Psoas muscle (tissue), 8 donors: Measurements from ENCODE around the gene WDR74. TPM values are rescaled to one million over a fixed set of nuclear protein-coding genes. Genes with fewer than 3 reads are reported as not detected.
A peak's percentile ranks its signal among the peaks of the same experiment; 100 is the strongest.

Source experiments
- ATAC-seq, 4 donors: fragments of 200-7000 bp; cut with Tn5 transposase; one replicate each; pipeline ENCODE4 v1.9.1; 2020; ENCODE audit warnings: moderate library complexity in 3 of 4, mild to moderate bottlenecking in 2 of 4
- DNase-seq, 2 donors: peaks; one replicate each; pipeline ENCODE4 v3.0.0-alpha.2; 2020
- H3K27ac ChIP-seq: fragments of 200-600 bp; one replicate; pipeline ENCODE4 v1.8.0; 2022
- H3K27me3 ChIP-seq, 3 donors: fragments of 200-600 bp in 1 of 3; one replicate each; pipeline versions ENCODE4 v1.6.1 to v1.8.0; 2013 to 2022; ENCODE audit warnings: low read length in 2 of 3, mild to moderate bottlenecking in 2 of 3, moderate library complexity in 1 of 3; ENCODE audit not compliant: insufficient read depth in 3 of 3
- H3K36me3 ChIP-seq, 2 donors: fragments of 200-600 bp in 1 of 2; one replicate each; pipeline versions ENCODE4 v1.6.1 to v1.8.0; 2013 to 2022; ENCODE audit warnings: low read depth in 1 of 2, mild to moderate bottlenecking in 1 of 2, moderate library complexity in 1 of 2; ENCODE audit not compliant: insufficient read depth in 1 of 2
- H3K4me1 ChIP-seq: fragments of 200-600 bp; one replicate; pipeline ENCODE4 v1.8.0; 2022
- H3K4me3 ChIP-seq: fragments of 200-600 bp; one replicate; pipeline ENCODE4 v1.8.0; 2022; ENCODE audit warnings: mild to moderate bottlenecking
- H3K9me3 ChIP-seq: fragments of 200-600 bp; one replicate; pipeline ENCODE4 v1.8.0; 2022
- CTCF ChIP-seq: fragments of 200-600 bp; IDR thresholded peaks from one replicate; pipeline ENCODE4 v1.8.0; 2022; ENCODE audit warnings: antibody characterized with exemption
- WGBS, 3 donors: extraction: QIAGEN DNeasy Blood & Tissue Kit; methylation state at CpG; one replicate each; pipeline versions ENCODE4 v1.1.6 to v1.1.7; 2013; 5-methylcytosine and 5-hydroxymethylcytosine counted together
- intact Hi-C, 2 donors: fragments of 100-400 bp; cut with DNase I; formaldehyde crosslinking; loops; one replicate each; pipeline versions ENCODE4 v1.11.0 to v1.14.2; 2022
- polyA plus RNA-seq, 3 donors: library from polyadenylated mRNA; stranded (reverse); fragments of 200-250 nt; gene quantifications; one replicate each; pipeline ENCODE4 v1.2.3, GENCODE V29; 2013
- total RNA-seq, 4 donors: library from RNA; stranded (reverse); fragmentation: NEBNext Ultra II Directional in 2 of 4; extraction: Animal tissue kit (Norgen Biotek cat#: 25700) in 2 of 4; gene quantifications; one replicate each; pipeline versions ENCODE4 v1.2.1 to v1.2.4, GENCODE V29; 2021 to 2023
- donor health status: healthy with polysubstance abuse.
- donor health status: DM: no; HTN: no; CAD: no; lungs with moderate emphysema.
- donor health status: Bipolar disorder and iron deficiency.
- donor health status: healthy.
- donor health status: DM: yes; HTN: yes; CAD: no.
- donor health status: DM: no; HTN: no; CAD: no.
- donor health status: DM: no; HTN: no; CAD: no.
- donor health status: DM: yes; HTN: yes; CAD: no.

Gene WDR74
- total and polyA plus RNA-seq, 7 donors, result 32.9 to 121 (median 74.9) TPM

- DNase-seq (no peak), ATAC-seq (no peak)
- Histone ChIP-seq H3K4me3 (peak overlapping the region; percentile 91), H3K4me1 (peaks cover 23% of the 10 kb centered on the region), H3K36me3 (peaks cover 14 to 43% of the 10 kb centered on the region in 2 donors), H3K27me3 (no peaks in the 10 kb centered on the region), H3K27ac (no peak overlapping the region), H3K9me3 (no peaks in the 10 kb centered on the region)
- intact Hi-C loops, result loop anchor here in 1 of 2 donors (10.0 kb wide), 1 partner anchor 278 kb away; the partner anchor contains the start of gene EEF1G
- TF ChIP-seq CTCF, result no peak
These were observed 13.3 kb upstream of the WDR74 start for GRCh38 chr11:62852523-62853188.

GRCh38 chr11:62851807-62852522 is 12.6 kb upstream of the WDR74 start:
- H3K36me3 ChIP-seq, result peaks cover 14 to 43% of the 10 kb centered on the region in 2 donors
- ATAC-seq, result no peak
- no peak overlapping the region for H3K27ac ChIP-seq
- peaks cover 23% of the 10 kb centered on the region for H3K4me1 ChIP-seq
- no peak for TF ChIP-seq CTCF
- intact Hi-C loops, result loop anchor here in 1 of 2 donors (1.0 to 10.0 kb wide), 2 partner anchors 9 to 277 kb away; partner anchors contain the start of gene EEF1G
- H3K4me3 ChIP-seq, result no peak overlapping the region
- H3K9me3 ChIP-seq, result no peaks in the 10 kb centered on the region
- no peaks in the 10 kb centered on the region for H3K27me3 ChIP-seq
- DNase-seq, result no peak
- 35 to 64% (median 53%) methylated on average over 3 of the region's 3 CpGs for WGBS, 3 donors

GRCh38 chr11:62850911-62851806 is 11.8 kb upstream of the WDR74 start:
- Histone ChIP-seq H3K4me3 (no peak overlapping the region), H3K27me3 (no peaks in the 10 kb centered on the region), H3K27ac (peak overlapping the region; percentile 34), H3K4me1 (peaks cover 16% of the 10 kb centered on the region), H3K9me3 (no peaks in the 10 kb centered on the region), H3K36me3 (peaks cover 14 to 43% of the 10 kb centered on the region in 2 donors)
- DNase-seq (no peak), ATAC-seq (no peak)
- intact Hi-C loops, result loop anchor here in 1 of 2 donors (1.0 to 10.0 kb wide), 2 partner anchors 8 to 276 kb away; partner anchors contain the start of gene EEF1G
- 51 to 59% (median 53%) methylated on average over 14 to 15 of the region's 15 CpGs for WGBS, 3 donors
- TF ChIP-seq CTCF, result no peak

GRCh38 chr11:62847767-62848314 is 8.5 kb upstream of the WDR74 start:
- WGBS, 3 donors, result 89 to 100% (median 95%) methylated on average over 1 of the region's 1 CpG
- no peak for TF ChIP-seq CTCF
- Histone ChIP-seq H3K27ac (no peak overlapping the region), H3K4me3 (no peak overlapping the region), H3K36me3 (peaks cover under 1 to 20% of the 10 kb centered on the region in 2 donors), H3K9me3 (no peaks in the 10 kb centered on the region), H3K4me1 (peaks cover under 1% of the 10 kb centered on the region), H3K27me3 (no peaks in the 10 kb centered on the region)
- intact Hi-C loops, result no loop called here
- ATAC-seq (no peak), DNase-seq (no peak)
